Adrenal gland (tissue), 19 donors: ENCODE results near the gene PRICKLE2. TPM values are rescaled to one million over a fixed set of nuclear protein-coding genes. Genes with fewer than 3 reads are reported as not detected.

Experiments
- DNase-seq, 7 donors: peaks; one replicate each; pipeline ENCODE4 v3.0.0-alpha.2; 2019 to 2020
- H3K27ac ChIP-seq, 5 donors: fragments of 200-600 bp; sonication (generic) in 4 of 5; 1 replicate in 3 of 5; 2 replicates in 2 of 5; pipeline versions ENCODE4 v1.5.1 to v1.8.0; 2016 to 2020; ENCODE audit warnings: mild to moderate bottlenecking in 1 of 5
- H3K27me3 ChIP-seq: fragments of 200-600 bp; 2 replicates; pipeline ENCODE4 v1.8.0; 2021
- H3K36me3 ChIP-seq, 2 donors: fragments of 200-600 bp; replicated peaks in 1 of 2; 1 replicate in 1 of 2; 2 replicates in 1 of 2; pipeline versions ENCODE4 v1.5.1 to v1.8.0; 2018 to 2022
- H3K4me1 ChIP-seq, 2 donors: fragments of 200-600 bp; replicated peaks in 1 of 2; 1 replicate in 1 of 2; 2 replicates in 1 of 2; pipeline versions ENCODE4 v1.5.1 to v1.8.0; 2018 to 2021
- H3K4me3 ChIP-seq, 4 donors: fragments of 200-600 bp; sonication (generic) in 3 of 4; one replicate each; pipeline ENCODE4 v1.5.1; 2016 to 2018
- H3K9me3 ChIP-seq, 3 donors: fragments of 200-600 bp; sonication (generic) in 1 of 3; replicated peaks in 1 of 3; 1 replicate in 2 of 3; 2 replicates in 1 of 3; pipeline versions ENCODE4 v1.5.1 to v1.8.0; 2016 to 2021
- POLR2A ChIP-seq, 2 donors: fragments of 450-650 bp; IDR thresholded peaks; one replicate each; pipeline ENCODE4 v1.6.1; 2017; ENCODE audit warnings: antibody characterized with exemption in 2 of 2, mild to moderate bottlenecking in 2 of 2, moderate library complexity in 1 of 2
- WGBS, 4 donors: extraction: QIAGEN DNeasy Blood & Tissue Kit in 2 of 4; methylation state at CpG; one replicate each; pipeline versions ENCODE4 v1.1.5 to v1.1.7; 2013 to 2017; 5-methylcytosine and 5-hydroxymethylcytosine counted together
- intact Hi-C, 2 donors: fragments of 100-400 bp; cut with DNase I; formaldehyde crosslinking; loops; one replicate each; pipeline versions ENCODE4 v1.14.1 to v1.15.0; 2022 to 2023
- long read RNA-seq, 10 donors: library from polyadenylated mRNA in 3 of 10; unstranded in 2 of 10; stranded (forward) in 1 of 10; transcript quantifications; one replicate each; pipeline ENCODE4 v2.0.0 and lab custom pipeline, GENCODE V29; 2021 to 2026
- polyA plus RNA-seq, 3 donors: library from polyadenylated mRNA; stranded (reverse); fragments of 200-250 nt in 2 of 3; fragments of 350-450 nt in 1 of 3; fragmentation: Illumina TruSeq in 1 of 3; extraction: RNeasy Lipid Tissue Mini Kit (QIAGEN cat#74804) in 1 of 3; gene quantifications; one replicate each; pipeline ENCODE4 v1.2.3, GENCODE V29; 2013 to 2014
- total RNA-seq, 9 donors: library from RNA; depleted of rRNA in 4 of 9; stranded (reverse); fragments of >200 nt in 4 of 9; fragments of 120-200 nt in 1 of 9; fragmentation: NEBNext Ultra II Directional in 1 of 9; extraction: Animal tissue kit (Norgen Biotek cat#: 25700) in 1 of 9; gene quantifications; one replicate each; pipeline versions ENCODE4 v1.1.0 to v1.2.4, GENCODE V29; 2013 to 2023
- TF ChIP-seq, protein P1 (sequence below), 6 experiments: fragments of 450-650 bp in 4 of 6; fragments of 200-600 bp in 2 of 6; sonication (generic) in 1 of 6; IDR thresholded peaks; 1 replicate in 5 of 6; 2 replicates in 1 of 6; pipeline versions ENCODE4 v1.5.1 to v1.8.0; 2016 to 2021; ENCODE audit warnings: antibody characterized with exemption in 6 of 6, mild to moderate bottlenecking in 2 of 6, moderate library complexity in 1 of 6
- donor health status: healthy with polysubstance abuse.
- donor health status: Bipolar disorder and iron deficiency.
- donor health status: DM: yes; HTN: yes; CAD: no.
- donor health status: DM: no; HTN: no; CAD: no.
- donor health status: DM: no; HTN: no; CAD: no.
- donor health status: DM: yes; HTN: yes; CAD: no.

Gene PRICKLE2
- total RNA-seq = 10 to 100 TPM in 3 of 9 donors, 1 to 10 TPM in 6; 5.4 to 15.7 (median 9.2) TPM
- polyA plus RNA-seq = 1 to 10 TPM; 1.3 to 2.6 (median 2.2) TPM
- long read RNA-seq, donor 1, full-length matches to known transcripts = 6 of 6 reads
- long read RNA-seq, donor 1, partial matches to known transcripts = 0 of 6 reads
- long read RNA-seq, donor 1, other reads (novel, unspliced or antisense) = 0 of 6 reads
- long read RNA-seq, donor 2, full-length matches to known transcripts = 4 of 4 reads
- long read RNA-seq, donor 2, partial matches to known transcripts = 0 of 4 reads
- long read RNA-seq, donor 2, other reads (novel, unspliced or antisense) = 0 of 4 reads
- long read RNA-seq, donor 3, full-length matches to known transcripts = 1 of 1 reads
- long read RNA-seq, donor 3, partial matches to known transcripts = 0 of 1 reads
- long read RNA-seq, donor 3, other reads (novel, unspliced or antisense) = 0 of 1 reads
- long read RNA-seq, donor 4 = 0 reads
- long read RNA-seq, donor 5, full-length matches to known transcripts = 1 of 1 reads
- long read RNA-seq, donor 5, partial matches to known transcripts = 0 of 1 reads
- long read RNA-seq, donor 5, other reads (novel, unspliced or antisense) = 0 of 1 reads
- long read RNA-seq, donor 6 = 0 reads
- long read RNA-seq, donor 7, full-length matches to known transcripts = 8 of 8 reads
- long read RNA-seq, donor 7, partial matches to known transcripts = 0 of 8 reads
- long read RNA-seq, donor 7, other reads (novel, unspliced or antisense) = 0 of 8 reads
- long read RNA-seq, donor 8, full-length matches to known transcripts = 22 of 22 reads
- long read RNA-seq, donor 8, partial matches to known transcripts = 0 of 22 reads
- long read RNA-seq, donor 8, other reads (novel, unspliced or antisense) = 0 of 22 reads
- long read RNA-seq, donor 9, full-length matches to known transcripts = 9 of 9 reads
- long read RNA-seq, donor 9, partial matches to known transcripts = 0 of 9 reads
- long read RNA-seq, donor 9, other reads (novel, unspliced or antisense) = 0 of 9 reads
- long read RNA-seq, donor 10, full-length matches to known transcripts = 7 of 7 reads
- long read RNA-seq, donor 10, partial matches to known transcripts = 0 of 7 reads
- long read RNA-seq, donor 10, other reads (novel, unspliced or antisense) = 0 of 7 reads

- peak; percentile 33 to 89 (median 52) for DNase-seq
- intact Hi-C loops = no loop called here
- TF ChIP-seq POLR2A (IDR thresholded peaks at IDR 0.05) = no peak
- TF ChIP-seq, protein P1, sequence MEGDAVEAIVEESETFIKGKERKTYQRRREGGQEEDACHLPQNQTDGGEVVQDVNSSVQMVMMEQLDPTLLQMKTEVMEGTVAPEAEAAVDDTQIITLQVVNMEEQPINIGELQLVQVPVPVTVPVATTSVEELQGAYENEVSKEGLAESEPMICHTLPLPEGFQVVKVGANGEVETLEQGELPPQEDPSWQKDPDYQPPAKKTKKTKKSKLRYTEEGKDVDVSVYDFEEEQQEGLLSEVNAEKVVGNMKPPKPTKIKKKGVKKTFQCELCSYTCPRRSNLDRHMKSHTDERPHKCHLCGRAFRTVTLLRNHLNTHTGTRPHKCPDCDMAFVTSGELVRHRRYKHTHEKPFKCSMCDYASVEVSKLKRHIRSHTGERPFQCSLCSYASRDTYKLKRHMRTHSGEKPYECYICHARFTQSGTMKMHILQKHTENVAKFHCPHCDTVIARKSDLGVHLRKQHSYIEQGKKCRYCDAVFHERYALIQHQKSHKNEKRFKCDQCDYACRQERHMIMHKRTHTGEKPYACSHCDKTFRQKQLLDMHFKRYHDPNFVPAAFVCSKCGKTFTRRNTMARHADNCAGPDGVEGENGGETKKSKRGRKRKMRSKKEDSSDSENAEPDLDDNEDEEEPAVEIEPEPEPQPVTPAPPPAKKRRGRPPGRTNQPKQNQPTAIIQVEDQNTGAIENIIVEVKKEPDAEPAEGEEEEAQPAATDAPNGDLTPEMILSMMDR (IDR thresholded peaks at IDR 0.05) = peak in 2 of 6 experiments; percentile 28 to 38
- no peaks in the 10 kb centered on the region for H3K9me3 ChIP-seq
- H3K4me3 ChIP-seq = peak within 1 kb of the TSS in 1 of 4 donors; percentile 3
- 43 to 53% (median 47%) methylated on average over 13 of the region's 13 CpGs for WGBS, 4 donors
- no peaks in the 10 kb centered on the region for H3K36me3 ChIP-seq
- H3K4me1 ChIP-seq = no peaks in the 10 kb centered on the region
- peak within 1 kb of the TSS in 3 of 5 donors; percentile 9 to 78 (median 72) for H3K27ac ChIP-seq
- no peaks in the 10 kb centered on the region for H3K27me3 ChIP-seq
Observed at GRCh38 chr3:64224826-64225610, at the start of gene PRICKLE2. Gene PRICKLE2 (minus strand): TSS chr3:64225466. CDS start chr3:64198927, 26,539 bp downstream.

DNA sequence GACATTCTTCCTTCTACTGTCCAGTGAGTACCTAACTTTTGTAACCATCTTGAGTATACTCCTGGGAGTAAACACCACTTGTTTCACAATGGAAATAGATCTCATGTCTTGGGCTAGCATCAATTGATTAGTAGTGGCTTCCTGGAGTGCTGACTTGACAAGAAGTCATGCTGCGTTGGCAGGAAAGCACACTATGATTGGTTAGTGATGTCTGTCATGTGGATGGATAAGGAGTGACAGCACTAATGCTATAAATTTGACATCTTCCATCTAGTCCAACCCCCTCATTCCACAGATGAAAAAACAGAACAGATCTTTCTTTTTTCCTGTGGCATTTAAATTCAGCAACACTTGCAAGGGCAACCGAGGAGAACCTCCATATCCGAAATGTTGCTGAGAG is 47.6 kb upstream of the PRICKLE2 start:
- no peaks in the 10 kb centered on the region for H3K27me3 ChIP-seq
- H3K36me3 ChIP-seq = no peaks in the 10 kb centered on the region
- H3K4me3 ChIP-seq = no peak overlapping the region
- 87 to 91% (median 90%) methylated on average over 3 of the region's 3 CpGs for WGBS, 4 donors
- no peak for DNase-seq
- no peak overlapping the region for H3K27ac ChIP-seq
- peaks cover under 1 to 11% of the 10 kb centered on the region in 2 donors for H3K4me1 ChIP-seq
- TF ChIP-seq POLR2A (IDR thresholded peaks at IDR 0.05) = no peak
- TF ChIP-seq, protein P1 (IDR thresholded peaks at IDR 0.05) = no peak
- intact Hi-C loops = no loop called here
- no peaks in the 10 kb centered on the region for H3K9me3 ChIP-seq

GRCh38 chr3:64272271-64272670 is 47.0 kb upstream of the PRICKLE2 start:
- 90 to 98% (median 93%) methylated on average over 2 of the region's 2 CpGs for WGBS, 4 donors
- Histone ChIP-seq H3K27ac (no peak overlapping the region), H3K4me3 (no peak overlapping the region), H3K4me1 (peaks cover 3 to 11% of the 10 kb centered on the region in 2 donors), H3K36me3 (no peaks in the 10 kb centered on the region), H3K9me3 (no peaks in the 10 kb centered on the region), H3K27me3 (no peaks in the 10 kb centered on the region)
- DNase-seq = no peak
- intact Hi-C loops = no loop called here
- TF ChIP-seq, protein P1 (IDR thresholded peaks at IDR 0.05) = no peak
- no peak for TF ChIP-seq POLR2A (IDR thresholded peaks at IDR 0.05)
